IMR-90 (cell line): Measurements from ENCODE around the gene TNNI2. TPM values are rescaled to one million over a fixed set of nuclear protein-coding genes. Genes with fewer than 3 reads are reported as not detected.

ENCODE experiments used
- ATAC-seq: fragments of 200-7000 bp; cut with Tn5 transposase; 2 replicates; pipeline ENCODE4 v1.9.1; 2020; ENCODE audit warnings: low read depth, mild to moderate bottlenecking, moderate library complexity
- BruUV-seq: library from RNA; stranded (reverse); fragments of 400-500 nt; replicated peaks from 2 replicates; lab custom pipeline; 2021; lab: Mats Ljungman, UMichigan
- CTCF ChIA-PET: fragments of 300-600 bp; formaldehyde crosslinking; extraction: SDS; loops from one replicate; lab custom pipeline; 2021; ENCODE audit warnings: antibody characterized with exemption; lab: Yijun Ruan, JAX
- POLR2A ChIA-PET: fragments of 300-600 bp; sonication (Branson Sonifier 250); formaldehyde crosslinking; loops from one replicate; lab custom pipeline; 2022; ENCODE audit warnings: antibody characterized with exemption; ENCODE audit not compliant: unreplicated experiment; lab: Charles Lee
- DNase-seq: peaks from one replicate; pipeline ENCODE4 v3.0.0; 2013
- H2AFZ ChIP-seq: replicated peaks from 2 replicates; pipeline ENCODE3; 2013; ENCODE audit warnings: low read length, mild to moderate bottlenecking; ENCODE audit not compliant: poor library complexity
- H2AK5ac ChIP-seq: 2 replicates; pipeline ENCODE4 v1.6.1; 2013; ENCODE audit warnings: low read depth, low read length, inconsistent platforms
- H2AK9ac ChIP-seq: replicated peaks from 2 replicates; pipeline ENCODE3; 2013; ENCODE audit warnings: mild to moderate bottlenecking, low read depth, low read length, moderate library complexity; ENCODE audit not compliant: poor library complexity
- H2BK120ac ChIP-seq: 2 replicates; pipeline ENCODE4 v1.6.1; 2013; ENCODE audit warnings: low read depth, low read length, inconsistent platforms
- H2BK15ac ChIP-seq: 3 replicates; pipeline ENCODE4 v1.6.1; 2013; ENCODE audit warnings: low read depth, low read length, inconsistent platforms
- H2BK20ac ChIP-seq: 2 replicates; pipeline ENCODE4 v1.6.1; 2013; ENCODE audit warnings: low read depth, mild to moderate bottlenecking, inconsistent platforms, low read length, moderate library complexity
- H2BK5ac ChIP-seq: 2 replicates; pipeline ENCODE4 v1.6.1; 2013; ENCODE audit warnings: mild to moderate bottlenecking, low read depth, low read length, inconsistent platforms; ENCODE audit not compliant: poor library complexity, severe bottlenecking
- H3K14ac ChIP-seq: replicated peaks from 2 replicates; pipeline ENCODE4 v1.6.1; 2013; ENCODE audit warnings: low read depth, low read length, inconsistent platforms
- H3K18ac ChIP-seq: 2 replicates; pipeline ENCODE4 v1.6.1; 2013; ENCODE audit warnings: low read depth, low read length, control low read depth
- H3K23ac ChIP-seq: 2 replicates; pipeline ENCODE4 v1.6.1; 2013; ENCODE audit warnings: low read depth, low read length, inconsistent platforms
- H3K27ac ChIP-seq: 2 replicates; pipeline ENCODE4 v1.5.1; 2013; ENCODE audit warnings: mild to moderate bottlenecking, control low read depth, low read length; ENCODE audit not compliant: insufficient read depth
- H3K27me3 ChIP-seq: 2 replicates; pipeline ENCODE4 v1.6.1; 2013; ENCODE audit warnings: low read length; ENCODE audit not compliant: control insufficient read depth, insufficient read depth
- H3K36me3 ChIP-seq: 2 replicates; pipeline ENCODE4 v1.6.1; 2013; ENCODE audit warnings: low read length, mixed read lengths; ENCODE audit not compliant: control insufficient read depth, insufficient read depth
- H3K4ac ChIP-seq: 2 replicates; pipeline ENCODE4 v1.6.1; 2013; ENCODE audit warnings: low read depth, low read length, inconsistent platforms
- H3K4me1 ChIP-seq: 2 replicates; pipeline ENCODE4 v1.6.1; 2013; ENCODE audit warnings: low read length, mixed read lengths; ENCODE audit not compliant: control insufficient read depth, insufficient read depth
- H3K4me2 ChIP-seq: 2 replicates; pipeline ENCODE4 v1.6.1; 2013; ENCODE audit warnings: low read depth, mild to moderate bottlenecking, control low read depth, low read length, moderate library complexity
- H3K4me3 ChIP-seq: 2 replicates; pipeline ENCODE4 v1.5.1; 2013; ENCODE audit warnings: low read depth, mild to moderate bottlenecking, control low read depth, low read length, moderate library complexity; ENCODE audit not compliant: insufficient read depth
- H3K56ac ChIP-seq: 2 replicates; pipeline ENCODE4 v1.6.1; 2013; ENCODE audit warnings: low read length, inconsistent platforms; ENCODE audit not compliant: insufficient read depth; ENCODE audit errors: extremely low read depth
- H3K79me1 ChIP-seq, 2 experiments: 2 replicates each; pipeline ENCODE4 v1.6.1; 2013; ENCODE audit warnings: low read length in 2 of 2, inconsistent platforms in 1 of 2, low read depth in 1 of 2
- H3K9ac ChIP-seq: 2 replicates; pipeline ENCODE4 v1.6.1; 2013; ENCODE audit warnings: low read depth, low read length, control low read depth
- H3K9me1 ChIP-seq: 2 replicates; pipeline ENCODE4 v1.6.1; 2013; ENCODE audit warnings: low read length, inconsistent platforms; ENCODE audit not compliant: insufficient read depth
- H3K9me3 ChIP-seq: 2 replicates; pipeline ENCODE4 v1.6.1; 2013; ENCODE audit warnings: low read length; ENCODE audit not compliant: control insufficient read depth, insufficient read depth
- H4K20me1 ChIP-seq: 2 replicates; pipeline ENCODE4 v1.6.1; 2013; ENCODE audit warnings: low read length, inconsistent platforms; ENCODE audit not compliant: insufficient read depth
- H4K5ac ChIP-seq: 2 replicates; pipeline ENCODE4 v1.6.1; 2013; ENCODE audit warnings: mild to moderate bottlenecking, low read depth, low read length, control low read depth
- H4K8ac ChIP-seq, 2 experiments: 2 replicates each; pipeline ENCODE4 v1.6.1; 2013; ENCODE audit warnings: low read depth in 2 of 2, low read length in 2 of 2, control low read depth in 1 of 2, inconsistent platforms in 1 of 2
- H4K91ac ChIP-seq: 2 replicates; pipeline ENCODE4 v1.6.1; 2013; ENCODE audit warnings: low read depth, low read length, inconsistent platforms; ENCODE audit not compliant: insufficient read depth
- BHLHE40 ChIP-seq: fragments of 150-350 bp; IDR thresholded peaks from 2 replicates; pipeline ENCODE4 v1.6.1; 2016; ENCODE audit warnings: mild to moderate bottlenecking, low read depth, low read length
- CEBPB ChIP-seq: IDR thresholded peaks from 2 replicates; pipeline ENCODE4 v1.6.1; 2012; ENCODE audit warnings: low read depth, low read length, improper control_type of control experiment
- CHD1 ChIP-seq: IDR thresholded peaks from 2 replicates; pipeline ENCODE4 v1.6.1; 2012; ENCODE audit warnings: low read depth, low read length, improper control_type of control experiment
- FOS ChIP-seq: fragments of 150-350 bp; IDR thresholded peaks from 2 replicates; pipeline ENCODE4 v1.6.1; 2016; ENCODE audit warnings: low read depth, low read length
- MAFK ChIP-seq: IDR thresholded peaks from 2 replicates; pipeline ENCODE4 v1.6.1; 2012; ENCODE audit warnings: low read depth, low read length, improper control_type of control experiment
- MAZ ChIP-seq: IDR thresholded peaks from 2 replicates; pipeline ENCODE4 v1.6.1; 2012; ENCODE audit warnings: low read depth, mild to moderate bottlenecking, low read length, improper control_type of control experiment, moderate library complexity, borderline replicate concordance
- MXI1 ChIP-seq: IDR thresholded peaks from 2 replicates; pipeline ENCODE4 v1.6.1; 2012; ENCODE audit warnings: low read depth, mild to moderate bottlenecking, low read length, moderate library complexity, borderline replicate concordance
- NFE2L2 ChIP-seq: fragments of 150-350 bp; IDR thresholded peaks from 2 replicates; pipeline ENCODE4 v1.6.1; 2016; ENCODE audit warnings: low read depth, mild to moderate bottlenecking, low read length
- POLR2A ChIP-seq: IDR thresholded peaks from 2 replicates; pipeline ENCODE4 v1.6.1; 2012; ENCODE audit warnings: mild to moderate bottlenecking, low read depth, low read length
- RAD21 ChIP-seq: IDR thresholded peaks from 2 replicates; pipeline ENCODE4 v1.6.1; 2012; ENCODE audit warnings: low read length, improper control_type of control experiment
- RCOR1 ChIP-seq: IDR thresholded peaks from 2 replicates; pipeline ENCODE4 v1.6.1; 2012; ENCODE audit warnings: mild to moderate bottlenecking, low read length, improper control_type of control experiment; ENCODE audit not compliant: insufficient replicate concordance
- RFX5 ChIP-seq: IDR thresholded peaks from 2 replicates; pipeline ENCODE4 v1.8.0; 2012; ENCODE audit warnings: low read depth, mild to moderate bottlenecking, low read length, moderate library complexity
- SMC3 ChIP-seq: fragments of 150-350 bp; IDR thresholded peaks from 2 replicates; pipeline ENCODE4 v1.6.1; 2016; ENCODE audit warnings: low read depth, mild to moderate bottlenecking, antibody characterized with exemption, low read length, moderate library complexity
- WGBS, 2 experiments: methylation state at CpG; one replicate each; pipeline versions ENCODE4 v1.1.5 to v1.1.7; 2013; ENCODE audit warnings: missing lambda C conversion rate in 2 of 2; ENCODE audit not compliant: insufficient read length in 1 of 2; ENCODE audit errors: extremely low coverage in 2 of 2; 5-methylcytosine and 5-hydroxymethylcytosine counted together
- dilution Hi-C: fragments of 300-500 bp; cut with HindIII; formaldehyde crosslinking; loops from one replicate; pipeline ENCODE4 v1.14.3; 2018; ENCODE audit warnings: low sequenced_read_pairs; ENCODE audit not compliant: unreplicated experiment
- in situ Hi-C: fragments of 300-500 bp; cut with MboI; formaldehyde crosslinking; loops from 3 replicates; pipeline ENCODE4 v1.14.3; 2019; ENCODE audit warnings: low sequenced_read_pairs, inconsistent platforms, mixed read lengths
- intact Hi-C: fragments of 100-400 bp; cut with micrococcal nuclease; formaldehyde crosslinking; loops from 2 replicates; pipeline ENCODE4 v1.10.0; 2022
- polyA plus RNA-seq, 3 experiments: library from polyadenylated mRNA; depleted of rRNA; stranded (reverse); fragments of >200 nt; gene quantifications; 2 replicates each; pipeline ENCODE4 v1.2.3, GENCODE V29; 2012; ENCODE audit warnings: low replicate concordance in 1 of 3
- total RNA-seq: library from RNA; depleted of rRNA; stranded (reverse); fragments of >200 nt; gene quantifications from 2 replicates; pipeline ENCODE4 v1.2.3, GENCODE V29; 2012
- TF ChIP-seq, protein P1 (sequence below): conservative IDR thresholded peaks from 2 replicates; pipeline ENCODE4 v1.5.1; 2012; ENCODE audit warnings: mild to moderate bottlenecking, low read depth, low read length, improper control_type of control experiment
- TF ChIP-seq, protein P2 (sequence below): fragments of 150-350 bp; IDR thresholded peaks from 2 replicates; pipeline ENCODE4 v1.6.1; 2016; ENCODE audit warnings: low read depth, mild to moderate bottlenecking, low read length, moderate library complexity, borderline replicate concordance
- TF ChIP-seq, protein P3 (sequence below): fragments of 150-350 bp; IDR thresholded peaks from 2 replicates; pipeline ENCODE4 v1.6.1; 2017; ENCODE audit warnings: mild to moderate bottlenecking, antibody characterized with exemption, low read length, low read depth

The TNNI2 gene
- total and polyA plus RNA-seq, 2 of the 4 experiments (the other 2 are of a cell fraction), result not detected

DNA sequence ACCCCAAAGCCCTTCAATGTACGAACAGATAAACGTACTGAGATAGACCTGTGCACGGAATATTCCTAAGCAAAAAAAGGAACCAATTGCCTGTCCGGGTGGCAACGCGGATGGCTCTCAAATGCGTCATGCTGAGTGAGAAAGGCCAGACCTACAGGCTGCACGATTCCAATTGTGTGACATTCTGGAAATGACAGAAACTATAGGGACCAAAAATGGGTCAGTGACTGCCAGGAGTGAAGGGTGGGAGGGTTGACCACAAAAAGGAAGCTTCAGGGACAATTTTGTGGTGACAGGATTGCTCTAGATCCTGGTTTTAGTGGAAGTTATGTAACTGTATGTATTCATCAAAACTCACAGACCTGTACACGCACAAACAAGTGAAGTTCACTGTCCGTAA is 28.0 kb upstream of the TNNI2 start:
- H3K27me3 ChIP-seq, result peaks cover 47% of the 10 kb centered on the region
- H3K14ac ChIP-seq, result no peak overlapping the region
- H3K4ac ChIP-seq, result no peak overlapping the region
- DNase-seq (no peak), ATAC-seq (no peak)
- no peak overlapping the region for H2AK9ac ChIP-seq
- no peaks in the 10 kb centered on the region for H3K79me1 ChIP-seq
- BruUV-seq, result no TSS peak
- H3K36me3 ChIP-seq, result no peaks in the 10 kb centered on the region
- H2AFZ ChIP-seq, result no peak overlapping the region
- H3K23ac ChIP-seq, result no peak overlapping the region
- H3K4me1 ChIP-seq, result no peaks in the 10 kb centered on the region
- ChIA-PET CTCF (no interaction called here), POLR2A (no interaction called here)
- H3K4me2 ChIP-seq, result no peak overlapping the region
- in situ Hi-C loops, result no loop called here
- TF ChIP-seq, protein P1, sequence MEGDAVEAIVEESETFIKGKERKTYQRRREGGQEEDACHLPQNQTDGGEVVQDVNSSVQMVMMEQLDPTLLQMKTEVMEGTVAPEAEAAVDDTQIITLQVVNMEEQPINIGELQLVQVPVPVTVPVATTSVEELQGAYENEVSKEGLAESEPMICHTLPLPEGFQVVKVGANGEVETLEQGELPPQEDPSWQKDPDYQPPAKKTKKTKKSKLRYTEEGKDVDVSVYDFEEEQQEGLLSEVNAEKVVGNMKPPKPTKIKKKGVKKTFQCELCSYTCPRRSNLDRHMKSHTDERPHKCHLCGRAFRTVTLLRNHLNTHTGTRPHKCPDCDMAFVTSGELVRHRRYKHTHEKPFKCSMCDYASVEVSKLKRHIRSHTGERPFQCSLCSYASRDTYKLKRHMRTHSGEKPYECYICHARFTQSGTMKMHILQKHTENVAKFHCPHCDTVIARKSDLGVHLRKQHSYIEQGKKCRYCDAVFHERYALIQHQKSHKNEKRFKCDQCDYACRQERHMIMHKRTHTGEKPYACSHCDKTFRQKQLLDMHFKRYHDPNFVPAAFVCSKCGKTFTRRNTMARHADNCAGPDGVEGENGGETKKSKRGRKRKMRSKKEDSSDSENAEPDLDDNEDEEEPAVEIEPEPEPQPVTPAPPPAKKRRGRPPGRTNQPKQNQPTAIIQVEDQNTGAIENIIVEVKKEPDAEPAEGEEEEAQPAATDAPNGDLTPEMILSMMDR, result no peak
- TF ChIP-seq NFE2L2, result no peak
- no peak for TF ChIP-seq BHLHE40
- TF ChIP-seq, protein P2, sequence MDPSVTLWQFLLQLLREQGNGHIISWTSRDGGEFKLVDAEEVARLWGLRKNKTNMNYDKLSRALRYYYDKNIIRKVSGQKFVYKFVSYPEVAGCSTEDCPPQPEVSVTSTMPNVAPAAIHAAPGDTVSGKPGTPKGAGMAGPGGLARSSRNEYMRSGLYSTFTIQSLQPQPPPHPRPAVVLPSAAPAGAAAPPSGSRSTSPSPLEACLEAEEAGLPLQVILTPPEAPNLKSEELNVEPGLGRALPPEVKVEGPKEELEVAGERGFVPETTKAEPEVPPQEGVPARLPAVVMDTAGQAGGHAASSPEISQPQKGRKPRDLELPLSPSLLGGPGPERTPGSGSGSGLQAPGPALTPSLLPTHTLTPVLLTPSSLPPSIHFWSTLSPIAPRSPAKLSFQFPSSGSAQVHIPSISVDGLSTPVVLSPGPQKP, result no peak
- no peak for TF ChIP-seq CEBPB
- no peak for TF ChIP-seq POLR2A
- TF ChIP-seq RFX5, result no peak
- TF ChIP-seq RAD21, result no peak
- TF ChIP-seq MAFK, result no peak
- no peak for TF ChIP-seq FOS
- no peak for TF ChIP-seq RCOR1
- no peak for TF ChIP-seq MAZ
- TF ChIP-seq, protein P3, sequence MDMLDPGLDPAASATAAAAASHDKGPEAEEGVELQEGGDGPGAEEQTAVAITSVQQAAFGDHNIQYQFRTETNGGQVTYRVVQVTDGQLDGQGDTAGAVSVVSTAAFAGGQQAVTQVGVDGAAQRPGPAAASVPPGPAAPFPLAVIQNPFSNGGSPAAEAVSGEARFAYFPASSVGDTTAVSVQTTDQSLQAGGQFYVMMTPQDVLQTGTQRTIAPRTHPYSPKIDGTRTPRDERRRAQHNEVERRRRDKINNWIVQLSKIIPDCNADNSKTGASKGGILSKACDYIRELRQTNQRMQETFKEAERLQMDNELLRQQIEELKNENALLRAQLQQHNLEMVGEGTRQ, result no peak
- TF ChIP-seq MXI1, result no peak
- no peak for TF ChIP-seq SMC3
- no peak for TF ChIP-seq CHD1
- H3K27ac ChIP-seq, result no peak overlapping the region
- H3K9me1 ChIP-seq, result no peaks in the 10 kb centered on the region
- H3K9ac ChIP-seq, result no peak overlapping the region
- H2BK20ac ChIP-seq, result no peak overlapping the region
- no peak overlapping the region for H3K4me3 ChIP-seq
- no peak overlapping the region for H2BK15ac ChIP-seq
- no peaks in the 10 kb centered on the region for H4K20me1 ChIP-seq
- no peak overlapping the region for H2BK5ac ChIP-seq
- dilution Hi-C loops, result no loop called here
- H3K56ac ChIP-seq, result no peak overlapping the region
- no peak overlapping the region for H2BK120ac ChIP-seq
- H2AK5ac ChIP-seq, result no peak overlapping the region
- H4K8ac ChIP-seq, result no peak overlapping the region
- 55% methylated on average over 2 of the region's 10 CpGs; no CpG with 5 or more reads in 1 of the 2 experiments for WGBS, 2 experiments
- H4K5ac ChIP-seq, result no peak overlapping the region
- H3K9me3 ChIP-seq, result peaks cover 9% of the 10 kb centered on the region
- H3K18ac ChIP-seq, result no peak overlapping the region
- intact Hi-C loops, result no loop called here
- H4K91ac ChIP-seq, result no peak overlapping the region
